ENCODE data around the gene GABARAP.

GABARAP gene

GRCh38 chr17:7229504-7229903, 12.7 kb downstream of the GABARAP start:
- no peak for TF ChIP-seq CTCF (conservative IDR thresholded peaks at IDR 0.05)
- no peak for TF ChIP-seq ZFX (IDR thresholded peaks at IDR 0.05)
- peak overlapping the region; percentile 92 for H3K27ac ChIP-seq

DNA sequence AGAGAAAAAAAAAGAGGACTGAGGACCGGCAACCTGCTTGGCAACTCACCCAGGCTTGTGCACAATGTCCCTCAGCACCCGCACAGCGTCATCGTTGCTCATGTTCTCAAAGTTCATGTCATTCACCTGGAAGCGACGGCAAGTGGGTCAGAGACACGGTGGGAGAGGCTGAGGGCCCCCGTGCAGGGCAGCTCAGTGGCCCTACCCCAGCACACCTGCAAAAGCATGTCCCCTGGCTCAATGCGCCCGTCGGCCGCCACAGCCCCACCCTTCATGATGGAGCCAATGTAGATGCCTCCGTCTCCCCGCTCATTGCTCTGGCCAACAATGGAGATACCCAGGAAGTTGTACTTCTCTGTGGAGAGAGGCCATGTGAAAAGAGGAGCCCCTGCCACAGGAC, 13.3 kb downstream of the GABARAP start:
- no peak for TF ChIP-seq ZFX (IDR thresholded peaks at IDR 0.05)
- no peak for TF ChIP-seq CTCF (conservative IDR thresholded peaks at IDR 0.05)

DNA sequence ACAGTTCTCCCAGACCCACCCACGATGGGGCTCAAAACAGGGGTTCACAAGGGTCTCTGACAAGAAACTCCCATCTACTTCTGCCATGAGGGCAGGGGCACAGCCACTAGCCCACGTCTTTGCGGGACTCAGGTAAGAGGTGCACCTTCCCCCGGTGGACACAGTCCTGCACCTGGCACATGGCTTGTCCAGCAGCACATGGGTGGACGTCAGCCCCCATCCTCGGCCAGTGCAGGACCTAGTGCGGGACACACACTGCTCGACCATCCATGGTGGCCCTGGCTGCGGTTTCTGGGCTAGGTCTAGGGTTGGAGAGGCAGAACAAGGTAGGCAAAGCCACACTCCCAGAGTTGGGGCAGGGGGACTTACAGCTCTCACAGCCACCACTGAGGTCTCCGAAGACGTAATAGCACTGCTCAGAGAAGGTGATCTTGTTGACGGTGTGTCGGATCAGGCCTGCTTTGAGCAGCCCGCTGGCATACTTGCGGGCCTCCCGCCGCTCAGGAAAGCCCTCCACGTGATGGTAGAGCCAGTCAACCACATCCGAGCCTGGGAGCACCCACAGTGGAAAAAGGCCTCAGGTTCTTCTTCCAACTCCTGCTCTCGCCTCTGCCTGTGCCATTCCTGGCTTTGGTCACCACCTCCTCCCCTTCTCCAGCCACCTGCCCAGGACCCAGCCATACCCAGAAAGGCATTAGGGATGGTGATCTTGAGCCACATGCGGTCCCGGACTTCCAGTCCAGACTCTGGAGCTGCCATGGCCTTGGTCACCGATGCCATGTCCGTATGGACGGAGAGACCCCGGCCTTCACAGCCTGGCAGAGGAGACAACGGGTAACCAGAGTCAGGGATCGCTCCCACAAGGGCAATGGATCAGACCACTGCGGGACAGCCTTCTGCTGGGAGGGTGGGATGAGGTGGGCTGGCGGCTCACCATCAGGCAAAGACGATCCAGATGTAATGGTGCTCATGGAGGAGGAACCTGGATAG, 15.2 kb downstream of the GABARAP start:
- TF ChIP-seq ZFX (IDR thresholded peaks at IDR 0.05) (no peak), CTCF (conservative IDR thresholded peaks at IDR 0.05) (no peak)
- peak overlapping the region; percentile 92 for H3K27ac ChIP-seq

More for the DNA sequence above, 13.3 kb downstream of the GABARAP start:
- peak overlapping the region; percentile 92 for H3K27ac ChIP-seq

DNA sequence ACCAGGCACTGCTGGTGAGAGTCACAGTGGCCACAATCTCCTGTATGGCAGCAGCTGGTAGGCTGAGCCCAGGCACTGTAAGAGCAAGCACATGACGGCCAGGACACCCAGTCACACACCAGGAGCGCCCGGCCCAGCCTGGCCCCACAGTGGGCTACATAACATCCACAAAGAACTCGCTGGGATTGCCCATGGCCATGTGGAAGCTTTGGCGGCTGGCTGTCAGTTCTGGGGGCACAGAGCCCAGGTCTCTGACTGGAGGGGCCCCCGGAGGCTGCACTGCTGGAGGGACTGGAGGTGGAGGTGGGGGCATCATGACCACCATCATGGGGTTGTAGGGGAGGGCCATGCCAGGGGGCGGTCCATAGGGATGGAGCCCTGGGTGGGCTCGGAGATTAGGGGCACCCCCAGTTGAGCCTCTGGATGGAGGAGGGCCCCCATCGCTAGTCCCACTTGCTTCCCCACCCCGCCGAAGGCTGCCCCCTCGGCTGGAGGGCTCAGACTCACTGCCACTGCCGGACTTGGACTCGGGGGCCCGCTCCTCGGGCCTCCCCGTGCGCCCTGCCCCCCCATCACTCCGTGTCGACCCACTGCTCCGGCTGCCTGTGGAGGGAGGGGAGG, 16.4 kb downstream of the GABARAP start:
- TF ChIP-seq ZFX (IDR thresholded peaks at IDR 0.05): no peak
- TF ChIP-seq CTCF (conservative IDR thresholded peaks at IDR 0.05): no peak
- H3K27ac ChIP-seq: peak overlapping the region; percentile 100; the same call in 1 of the 2 replicates

DNA sequence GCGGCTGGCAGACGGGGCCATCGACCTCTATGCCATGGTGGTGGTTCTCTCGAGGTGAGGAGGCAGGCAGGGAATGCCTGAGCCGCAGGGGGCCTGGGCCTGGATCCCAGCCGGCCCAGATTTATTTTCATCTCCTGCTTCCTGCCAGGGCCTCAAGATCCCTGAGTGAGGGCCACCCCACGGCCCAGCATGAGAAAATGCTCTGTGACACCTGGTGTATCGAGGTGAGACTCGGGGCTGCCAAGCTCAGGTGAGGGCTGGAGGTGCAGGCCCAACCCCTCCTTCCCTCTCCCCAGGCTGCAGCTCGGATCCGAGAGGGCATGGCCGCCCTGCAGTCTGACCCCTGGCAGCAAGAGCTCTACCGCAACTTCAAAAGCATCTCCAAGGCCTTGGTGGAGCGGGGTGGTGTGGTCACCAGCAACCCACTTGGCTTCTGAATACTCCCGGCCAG, 17.6 kb downstream of the GABARAP start:
- peak overlapping the region; percentile 100 for H3K27ac ChIP-seq

DNA sequence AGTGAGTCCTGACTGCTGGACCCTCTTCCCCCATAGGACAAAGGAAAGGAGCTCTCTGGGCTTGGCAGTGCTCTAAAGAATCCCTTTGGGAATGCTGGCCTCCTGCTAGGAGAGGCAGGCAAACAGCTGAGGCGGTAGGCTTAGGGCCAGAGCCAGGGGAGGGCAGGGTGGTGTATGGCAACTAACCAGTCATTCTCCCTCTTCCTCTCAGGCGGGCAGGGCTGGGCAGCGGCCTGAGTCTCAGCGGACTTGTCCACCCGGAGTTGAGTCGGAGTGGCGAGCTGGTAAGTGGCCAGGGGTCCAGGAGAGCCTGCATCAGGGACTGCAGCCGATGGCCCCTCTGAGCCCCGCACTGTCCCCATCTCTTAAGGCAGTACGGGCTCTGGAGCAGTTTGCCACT, 18.1 kb downstream of the GABARAP start:
- TF ChIP-seq ZFX (IDR thresholded peaks at IDR 0.05) (no peak), CTCF (conservative IDR thresholded peaks at IDR 0.05) (no peak)
- peak overlapping the region; percentile 100 for H3K27ac ChIP-seq

More for the DNA sequence above, 17.6 kb downstream of the GABARAP start:
- no peak for TF ChIP-seq ZFX (IDR thresholded peaks at IDR 0.05)
- no peak for TF ChIP-seq CTCF (conservative IDR thresholded peaks at IDR 0.05)

DNA sequence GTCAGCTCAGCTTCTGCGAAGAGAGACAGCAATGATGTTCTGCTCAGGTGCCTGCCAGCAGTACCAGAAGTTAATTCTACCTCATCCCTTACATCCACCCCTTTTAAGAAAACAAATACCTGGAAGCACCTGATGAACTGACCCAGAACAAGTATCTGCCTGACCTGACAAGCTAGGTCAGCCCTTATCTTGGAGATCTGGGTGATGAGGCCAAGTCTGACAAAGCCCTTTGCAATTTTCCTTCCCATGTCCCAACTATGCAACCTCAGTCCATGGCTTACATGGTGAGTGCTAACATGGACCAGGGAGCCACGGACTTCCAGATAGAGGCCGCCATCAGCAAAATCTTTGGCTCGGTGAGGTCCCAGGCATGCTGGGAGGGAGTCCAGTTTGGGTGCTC, 18.9 kb downstream of the GABARAP start:
- H3K27ac ChIP-seq: peak overlapping the region; percentile 100
- no peak for TF ChIP-seq CTCF (conservative IDR thresholded peaks at IDR 0.05)
- no peak for TF ChIP-seq ZFX (IDR thresholded peaks at IDR 0.05)
